Measurements from ENCODE around the gene ISM1. TPM values are rescaled to one million over a fixed set of nuclear protein-coding genes. Genes with fewer than 3 reads are reported as not detected.

Gene ISM1
- total and polyA plus RNA-seq, 2 donors (not counting 3 experiments of a cell fraction or from before 2014, with no cell fraction given): not detected

DNA sequence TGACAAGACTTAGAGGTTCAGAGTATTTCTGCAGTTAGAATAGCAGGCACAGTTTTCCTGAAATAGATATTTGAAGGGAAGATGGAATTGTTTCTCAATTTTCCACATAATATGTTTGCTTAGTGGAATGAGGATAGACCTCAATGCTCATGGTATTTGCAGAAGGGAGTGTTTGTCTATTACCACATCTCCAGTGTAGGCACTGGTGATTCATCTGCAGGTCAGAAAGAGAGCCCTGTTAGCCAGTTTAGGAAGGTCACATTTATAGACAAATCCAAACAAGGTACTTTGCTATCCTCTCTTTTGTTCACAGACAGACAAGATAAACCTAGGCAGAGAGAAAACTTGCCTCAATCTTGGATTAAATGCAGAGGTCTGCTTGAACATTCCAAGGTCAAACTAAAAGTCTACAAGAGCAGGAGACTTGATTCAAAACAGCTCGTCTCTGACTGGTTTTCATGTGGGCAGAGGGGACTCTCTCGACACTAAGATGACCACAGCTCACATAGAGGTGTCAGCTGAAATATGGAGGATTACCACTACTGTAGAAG, 22.8 kb downstream of the ISM1 start:
- Histone ChIP-seq H3K9ac (replicated peaks; ENCODE audit: extremely low read depth, insufficient read depth, low read length) (no peak overlapping the region), H3K9me3 (replicated peaks; ENCODE audit: control insufficient read depth, insufficient read depth, low read length) (no peaks in the 10 kb centered on the region), H3K9me1 (replicated peaks; ENCODE audit: control insufficient read depth, extremely low read depth, insufficient read depth, low read length) (no peaks in the 10 kb centered on the region), H3K36me3 (ENCODE audit: control insufficient read depth in 2 of 2, extremely low read depth in 1 of 2, insufficient read depth in 2 of 2, low read length in 2 of 2) (no peaks in the 10 kb centered on the region), H3K27ac (ENCODE audit: insufficient read depth, low read depth, low read length) (no peak overlapping the region), H2AFZ (ENCODE audit: low read depth, low read length) (no peak overlapping the region), H3K27me3 (ENCODE audit: control insufficient read depth in 2 of 2, insufficient read depth in 2 of 2, low read length in 2 of 2) (peaks cover 5 to 20% of the 10 kb centered on the region in 2 experiments), H3K4me2 (ENCODE audit: insufficient read depth, low read length) (no peak overlapping the region), H3K4me1 (ENCODE audit: control insufficient read depth, extremely low read depth, insufficient read depth, low read length) (peaks cover 12% of the 10 kb centered on the region), H3K4me3 (replicated peaks in 1 of 3; ENCODE audit: insufficient read depth in 1 of 3, low read depth in 1 of 3, low read length in 3 of 3) (no peak overlapping the region), H4K20me1 (replicated peaks; ENCODE audit: control insufficient read depth, extremely low read depth, insufficient read depth, low read length) (no peaks in the 10 kb centered on the region), H3K79me2 (ENCODE audit: control insufficient read depth, insufficient read depth, low read length) (no peaks in the 10 kb centered on the region)
- DNase-seq (ENCODE audit: low read depth, low spot score) (no peak), FAIRE-seq (no peak)
- dilution Hi-C loops (cut with MboI; ENCODE audit: extremely low pct_ligation_motif_present, low sequenced_read_pairs): no loop called here
- POLR2A ChIA-PET: no interaction called here
- CTCF ChIA-PET: interaction anchor here (0.6 to 1.0 kb wide), 3 partner anchors 9 to 76 kb away, joined by 3 to 5 read pairs (median 3); no protein-coding TSS in a partner anchor
- intact Hi-C loops (cut with micrococcal nuclease): no loop called here
- BruUV-seq (replicated peaks): no TSS peak
- no peak for TF ChIP-seq POLR2A (IDR thresholded peaks at IDR 0.05; ENCODE audit: low read depth, low read length)
- TF ChIP-seq MYC (IDR thresholded peaks at IDR 0.05; ENCODE audit: low read depth, low read length): no peak
- TF ChIP-seq, protein P1, sequence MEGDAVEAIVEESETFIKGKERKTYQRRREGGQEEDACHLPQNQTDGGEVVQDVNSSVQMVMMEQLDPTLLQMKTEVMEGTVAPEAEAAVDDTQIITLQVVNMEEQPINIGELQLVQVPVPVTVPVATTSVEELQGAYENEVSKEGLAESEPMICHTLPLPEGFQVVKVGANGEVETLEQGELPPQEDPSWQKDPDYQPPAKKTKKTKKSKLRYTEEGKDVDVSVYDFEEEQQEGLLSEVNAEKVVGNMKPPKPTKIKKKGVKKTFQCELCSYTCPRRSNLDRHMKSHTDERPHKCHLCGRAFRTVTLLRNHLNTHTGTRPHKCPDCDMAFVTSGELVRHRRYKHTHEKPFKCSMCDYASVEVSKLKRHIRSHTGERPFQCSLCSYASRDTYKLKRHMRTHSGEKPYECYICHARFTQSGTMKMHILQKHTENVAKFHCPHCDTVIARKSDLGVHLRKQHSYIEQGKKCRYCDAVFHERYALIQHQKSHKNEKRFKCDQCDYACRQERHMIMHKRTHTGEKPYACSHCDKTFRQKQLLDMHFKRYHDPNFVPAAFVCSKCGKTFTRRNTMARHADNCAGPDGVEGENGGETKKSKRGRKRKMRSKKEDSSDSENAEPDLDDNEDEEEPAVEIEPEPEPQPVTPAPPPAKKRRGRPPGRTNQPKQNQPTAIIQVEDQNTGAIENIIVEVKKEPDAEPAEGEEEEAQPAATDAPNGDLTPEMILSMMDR (IDR thresholded peaks at IDR 0.05; ENCODE audit: extremely low read depth in 1 of 2, insufficient read depth in 1 of 2, low read depth in 1 of 2, low read length in 2 of 2): no peak
- TF ChIP-seq, protein P2, sequence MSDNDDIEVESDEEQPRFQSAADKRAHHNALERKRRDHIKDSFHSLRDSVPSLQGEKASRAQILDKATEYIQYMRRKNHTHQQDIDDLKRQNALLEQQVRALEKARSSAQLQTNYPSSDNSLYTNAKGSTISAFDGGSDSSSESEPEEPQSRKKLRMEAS (IDR thresholded peaks at IDR 0.05; ENCODE audit: insufficient read depth, insufficient read length): no peak
- no peak for TF ChIP-seq FOS (IDR thresholded peaks at IDR 0.05; ENCODE audit: borderline replicate concordance, insufficient read depth, low read length)
- TF ChIP-seq EZH2 (IDR thresholded peaks at IDR 0.05; ENCODE audit: borderline replicate concordance, low read depth, low read length, severe bottlenecking): no peak
- TF ChIP-seq POLR2AphosphoS5 (IDR thresholded peaks at IDR 0.05; ENCODE audit: insufficient read depth, low read depth, low read length): no peak
- TF ChIP-seq GATA2 (IDR thresholded peaks at IDR 0.05; ENCODE audit: insufficient read depth, insufficient read length, low read depth, low read length): no peak
- TF ChIP-seq JUN (IDR thresholded peaks at IDR 0.05; ENCODE audit: borderline replicate concordance, insufficient read depth, insufficient read length, low read depth): no peak

Measured in endothelial cell of umbilical vein (primary cell).